ENCODE results near the gene CLK4. TPM values are rescaled to one million over a fixed set of nuclear protein-coding genes. Genes with fewer than 3 reads are reported as not detected.

Gene CLK4
- total RNA-seq, 2 experiments from 2014 or later: 25.1 to 26.0 TPM

GRCh38 chr5:178557416-178557815, 69.4 kb downstream of the CLK4 start:
- intact Hi-C loops (cut with micrococcal nuclease): loop anchor here (10.0 kb wide), 1 partner anchor 323 kb away; the partner anchor contains the start of gene PHYKPL
- Mint-ChIP-seq H3K27me3 (peaks cover 17% of the 10 kb centered on the region), H3K4me1 (ENCODE audit: low read depth) (no peaks in the 10 kb centered on the region), H3K4me3 (no peak overlapping the region), H3K9me3 (no peaks in the 10 kb centered on the region), H3K27ac (no peak overlapping the region), H3K36me3 (no peaks in the 10 kb centered on the region)
- ChIA-PET POLR2A (no interaction called here), CTCF (no interaction called here)
- no peak for DNase-seq

- Mint-ChIP-seq H3K9me3 (no peaks in the 10 kb centered on the region), H3K36me3 (no peaks in the 10 kb centered on the region), H3K4me1 (ENCODE audit: low read depth) (no peaks in the 10 kb centered on the region), H3K4me3 (no peak overlapping the region), H3K27me3 (peaks cover 17% of the 10 kb centered on the region), H3K27ac (no peak overlapping the region)
- no peak for DNase-seq
- ChIA-PET POLR2A (no interaction called here), CTCF (no interaction called here)
- intact Hi-C loops (cut with micrococcal nuclease): loop anchor here (10.0 kb wide), 1 partner anchor 321 kb away; the partner anchor contains the start of gene PHYKPL
Observed at GRCh38 chr5:178555771-178556211, 71.1 kb downstream of the CLK4 start.

- intact Hi-C loops (cut with micrococcal nuclease): loop anchor here (10.0 kb wide), 1 partner anchor 320 kb away; the partner anchor contains the start of gene PHYKPL
- Mint-ChIP-seq H3K36me3 (no peaks in the 10 kb centered on the region), H3K27ac (no peak overlapping the region), H3K9me3 (no peaks in the 10 kb centered on the region), H3K27me3 (peaks cover 17% of the 10 kb centered on the region), H3K4me1 (ENCODE audit: low read depth) (no peaks in the 10 kb centered on the region), H3K4me3 (no peak overlapping the region)
- ChIA-PET CTCF (no interaction called here), POLR2A (no interaction called here)
- DNase-seq: no peak
Observed at GRCh38 chr5:178555005-178555404, 71.8 kb downstream of the CLK4 start.

GRCh38 chr5:178554311-178554710, 72.5 kb downstream of the CLK4 start:
- Mint-ChIP-seq H3K27ac (no peak overlapping the region), H3K36me3 (no peaks in the 10 kb centered on the region), H3K4me1 (ENCODE audit: low read depth) (no peaks in the 10 kb centered on the region), H3K27me3 (peaks cover 15% of the 10 kb centered on the region), H3K4me3 (no peak overlapping the region), H3K9me3 (no peaks in the 10 kb centered on the region)
- CTCF ChIA-PET: no interaction called here
- POLR2A ChIA-PET: no interaction called here
- no peak for DNase-seq
- intact Hi-C loops (cut with micrococcal nuclease): loop anchor here (10.0 kb wide), 1 partner anchor 320 kb away; the partner anchor contains the start of gene PHYKPL

GRCh38 chr5:178553517-178553916, 73.3 kb downstream of the CLK4 start:
- ChIA-PET CTCF (interaction anchor here (0.7 to 3.8 kb wide), 2 partner anchors 177 to 274 kb away, joined by 4 to 30 read pairs; partner anchors contain the start of gene ZNF354A), POLR2A (no interaction called here)
- intact Hi-C loops (cut with micrococcal nuclease): loop anchor here (10.0 kb wide), 1 partner anchor 319 kb away; the partner anchor contains the start of gene PHYKPL
- Mint-ChIP-seq H3K9me3 (no peaks in the 10 kb centered on the region), H3K4me1 (ENCODE audit: low read depth) (no peaks in the 10 kb centered on the region), H3K27me3 (peaks cover 12% of the 10 kb centered on the region), H3K4me3 (no peak overlapping the region), H3K27ac (no peak overlapping the region), H3K36me3 (no peaks in the 10 kb centered on the region)
- no peak for DNase-seq

Other genes with a start within 250 kb of the CLK4 start
- under 1 TPM in 1 of 2 experiments, not detected in 1; 0.15 TPM for gene COL23A1, start 36.7 kb downstream of the CLK4 start, total RNA-seq
- gene ZNF354A, start 103.6 kb upstream of the CLK4 start, total RNA-seq: 10 to 100 TPM; 10.0 to 10.1 TPM
- 10 to 100 TPM in 1 of 2 experiments, 1 to 10 TPM in 1; 8.7 to 12.6 TPM for gene ZNF354B, start 232.9 kb upstream of the CLK4 start, total RNA-seq